ENCODE measurements around the gene SLC1A4.

DNA sequence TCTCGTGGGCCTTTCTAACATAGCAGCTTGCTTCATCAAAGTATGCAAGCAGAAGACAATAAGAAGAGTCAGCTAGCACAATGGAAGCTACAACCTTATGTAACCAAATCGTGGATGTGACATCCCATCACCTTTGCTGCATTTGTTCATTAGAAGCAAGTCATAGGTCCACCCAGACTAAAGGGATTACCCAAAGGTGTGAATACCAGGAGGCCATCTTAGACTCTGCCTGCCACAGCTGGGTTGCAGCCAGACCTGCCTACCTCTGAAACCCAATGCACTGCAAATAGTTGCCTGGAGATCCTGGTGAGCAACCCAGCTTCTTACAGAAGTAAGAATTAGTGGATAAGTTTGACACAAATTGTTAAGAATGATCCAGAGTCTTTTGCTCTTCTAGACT lies 10.6 kb downstream of the SLC1A4 start:
- TF ChIP-seq, protein P1, sequence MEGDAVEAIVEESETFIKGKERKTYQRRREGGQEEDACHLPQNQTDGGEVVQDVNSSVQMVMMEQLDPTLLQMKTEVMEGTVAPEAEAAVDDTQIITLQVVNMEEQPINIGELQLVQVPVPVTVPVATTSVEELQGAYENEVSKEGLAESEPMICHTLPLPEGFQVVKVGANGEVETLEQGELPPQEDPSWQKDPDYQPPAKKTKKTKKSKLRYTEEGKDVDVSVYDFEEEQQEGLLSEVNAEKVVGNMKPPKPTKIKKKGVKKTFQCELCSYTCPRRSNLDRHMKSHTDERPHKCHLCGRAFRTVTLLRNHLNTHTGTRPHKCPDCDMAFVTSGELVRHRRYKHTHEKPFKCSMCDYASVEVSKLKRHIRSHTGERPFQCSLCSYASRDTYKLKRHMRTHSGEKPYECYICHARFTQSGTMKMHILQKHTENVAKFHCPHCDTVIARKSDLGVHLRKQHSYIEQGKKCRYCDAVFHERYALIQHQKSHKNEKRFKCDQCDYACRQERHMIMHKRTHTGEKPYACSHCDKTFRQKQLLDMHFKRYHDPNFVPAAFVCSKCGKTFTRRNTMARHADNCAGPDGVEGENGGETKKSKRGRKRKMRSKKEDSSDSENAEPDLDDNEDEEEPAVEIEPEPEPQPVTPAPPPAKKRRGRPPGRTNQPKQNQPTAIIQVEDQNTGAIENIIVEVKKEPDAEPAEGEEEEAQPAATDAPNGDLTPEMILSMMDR (IDR thresholded peaks at IDR 0.05), result no peak
- TF ChIP-seq POLR2A (IDR thresholded peaks at IDR 0.05), result no peak

Data from adrenal gland (tissue), 5 donors.